GM12878 (cell line): ENCODE data around the gene ATXN1.

ENCODE experiments used
- CTCF ChIP-seq, 3 experiments: IDR thresholded peaks in 2 of 3; conservative IDR thresholded peaks in 1 of 3; 2 replicates each; pipeline ENCODE4 v1.5.1; 2011; ENCODE audit warnings: low read depth in 3 of 3, low read length in 3 of 3, mild to moderate bottlenecking in 3 of 3, control low read depth in 2 of 3, moderate library complexity in 2 of 3, inconsistent platforms in 1 of 3, mixed read lengths in 1 of 3; ENCODE audit not compliant: control insufficient read depth in 2 of 3, insufficient read depth in 1 of 3; ENCODE audit errors: extremely low read depth in 1 of 3
- EP300 ChIP-seq, 2 experiments: fragments of 150-350 bp in 1 of 2; IDR thresholded peaks; 2 replicates each; pipeline ENCODE4 v1.6.1; 2011 to 2012; ENCODE audit warnings: low read depth in 2 of 2, low read length in 2 of 2, borderline replicate concordance in 1 of 2, improper control_type of control experiment in 1 of 2, inconsistent platforms in 1 of 2; ENCODE audit not compliant: control insufficient read depth in 1 of 2
- FOXK2 ChIP-seq: fragments of 450-650 bp; IDR thresholded peaks from 2 replicates; pipeline ENCODE4 v1.6.1; 2017; ENCODE audit warnings: mild to moderate bottlenecking, moderate library complexity
- POLR2A ChIP-seq: IDR thresholded peaks from 2 replicates; pipeline ENCODE4 v1.6.1; 2011; ENCODE audit warnings: low read depth, mild to moderate bottlenecking, low read length
- ZSCAN29 ChIP-seq: fragments of 450-650 bp; IDR thresholded peaks from 2 replicates; pipeline ENCODE4 v1.6.1; 2017; ENCODE audit warnings: mild to moderate bottlenecking, moderate library complexity

- TF ChIP-seq POLR2A = no peak
- TF ChIP-seq ZSCAN29 = no peak
- no peak for TF ChIP-seq EP300 (IDR thresholded peaks at IDR 0.05; ENCODE audit: borderline replicate concordance in 1 of 2, control insufficient read depth in 1 of 2, low read depth in 2 of 2, low read length in 2 of 2)
- TF ChIP-seq CTCF (IDR thresholded peaks at IDR 0.05 in 2 of 3, conservative IDR thresholded peaks at IDR 0.05 in 1 of 3; ENCODE audit: control insufficient read depth in 2 of 3, extremely low read depth in 1 of 3, insufficient read depth in 1 of 3, low read depth in 3 of 3, low read length in 3 of 3) = no peak
- TF ChIP-seq FOXK2 = no peak
Observed at GRCh38 chr6:16434885-16435284, 326.4 kb downstream of the ATXN1 start.
